ENCODE results near the gene FOXK2.
"Not testable (repeated sequence)": the region's sequence is repeated elsewhere in the genome, so short reads cannot be mapped to it uniquely, and the experiment has no call there.

The FOXK2 gene

GRCh38 chr17:82583720-82584234 is 64.2 kb downstream of the FOXK2 start:
- DNase-seq (ENCODE audit: low read depth in 1 of 2, low spot score in 1 of 2): no peak
- no peak for TF ChIP-seq JUND (IDR thresholded peaks at IDR 0.05; ENCODE audit: low read depth)
- in situ Hi-C loops (cut with HindIII; ENCODE audit: low pct_unique_long_range_greater_than_20kb, low sequenced_read_pairs): no loop called here

GRCh38 chr17:82585935-82586575 is 66.5 kb downstream of the FOXK2 start:
- in situ Hi-C loops (cut with HindIII; ENCODE audit: low pct_unique_long_range_greater_than_20kb, low sequenced_read_pairs); DNase-seq (ENCODE audit: low read depth in 1 of 2, low spot score in 1 of 2): not testable (repeated sequence)

GRCh38 chr17:82586576-82587233 is 67.2 kb downstream of the FOXK2 start:
- DNase-seq (ENCODE audit: low read depth in 1 of 2, low spot score in 1 of 2): no peak
- TF ChIP-seq JUND (IDR thresholded peaks at IDR 0.05; ENCODE audit: low read depth): no peak
- in situ Hi-C loops (cut with HindIII; ENCODE audit: low pct_unique_long_range_greater_than_20kb, low sequenced_read_pairs): no loop called here

GRCh38 chr17:82587234-82588086 is 67.9 kb downstream of the FOXK2 start:
- no peak for DNase-seq (ENCODE audit: low read depth in 1 of 2, low spot score in 1 of 2)
- in situ Hi-C loops (cut with HindIII; ENCODE audit: low pct_unique_long_range_greater_than_20kb, low sequenced_read_pairs): no loop called here
- TF ChIP-seq JUND (IDR thresholded peaks at IDR 0.05; ENCODE audit: low read depth): no peak

- in situ Hi-C loops (cut with HindIII; ENCODE audit: low pct_unique_long_range_greater_than_20kb, low sequenced_read_pairs): no loop called here
- no peak for TF ChIP-seq JUND (IDR thresholded peaks at IDR 0.05; ENCODE audit: low read depth)
Measured at GRCh38 chr17:82588266-82589175, 69.0 kb downstream of the FOXK2 start.

GRCh38 chr17:82589851-82590180 is 70.3 kb downstream of the FOXK2 start:
- TF ChIP-seq JUND (IDR thresholded peaks at IDR 0.05; ENCODE audit: low read depth): no peak
- DNase-seq (ENCODE audit: low read depth in 1 of 2, low spot score in 1 of 2): no peak
- in situ Hi-C loops (cut with HindIII; ENCODE audit: low pct_unique_long_range_greater_than_20kb, low sequenced_read_pairs): no loop called here

More at GRCh38 chr17:82588266-82589175, 69.0 kb downstream of the FOXK2 start:
- DNase-seq (ENCODE audit: low read depth in 1 of 2, low spot score in 1 of 2): no peak

- DNase-seq (ENCODE audit: low read depth in 1 of 2, low spot score in 1 of 2): no peak
- no peak for TF ChIP-seq JUND (IDR thresholded peaks at IDR 0.05; ENCODE audit: low read depth)
- in situ Hi-C loops (cut with HindIII; ENCODE audit: low pct_unique_long_range_greater_than_20kb, low sequenced_read_pairs): no loop called here
Measured at GRCh38 chr17:82590216-82590615, 70.7 kb downstream of the FOXK2 start.

GRCh38 chr17:82590881-82591539 is 71.5 kb downstream of the FOXK2 start:
- TF ChIP-seq JUND (IDR thresholded peaks at IDR 0.05; ENCODE audit: low read depth): no peak
- DNase-seq (ENCODE audit: low read depth in 1 of 2, low spot score in 1 of 2): no peak
- in situ Hi-C loops (cut with HindIII; ENCODE audit: low pct_unique_long_range_greater_than_20kb, low sequenced_read_pairs): no loop called here

GRCh38 chr17:82592289-82592766 is 72.8 kb downstream of the FOXK2 start:
- peak; percentile 56 to 83 for DNase-seq (ENCODE audit: low read depth in 1 of 2, low spot score in 1 of 2)
- TF ChIP-seq JUND (IDR thresholded peaks at IDR 0.05; ENCODE audit: low read depth): no peak
- in situ Hi-C loops (cut with HindIII; ENCODE audit: low pct_unique_long_range_greater_than_20kb, low sequenced_read_pairs): no loop called here

- no peak for TF ChIP-seq JUND (IDR thresholded peaks at IDR 0.05; ENCODE audit: low read depth)
- in situ Hi-C loops (cut with HindIII; ENCODE audit: low pct_unique_long_range_greater_than_20kb, low sequenced_read_pairs): no loop called here
- peak; percentile 52 to 95 for DNase-seq (ENCODE audit: low read depth in 1 of 2, low spot score in 1 of 2)
Measured at GRCh38 chr17:82592767-82593589, 73.4 kb downstream of the FOXK2 start.

Data from T47D (cell line).